ENCODE data around the gene EDN2. TPM values are rescaled to one million over a fixed set of nuclear protein-coding genes. Genes with fewer than 3 reads are reported as not detected.

The EDN2 gene
- total and polyA plus RNA-seq, 3 experiments from 2014 or later: not detected

- Mint-ChIP-seq H3K36me3 (no peaks in the 10 kb centered on the region), H3K27ac (no peak overlapping the region), H3K27me3 (peaks cover 6 to 19% of the 10 kb centered on the region in 2 donors), H3K4me1 (peaks cover 3 to 9% (median 5%) of the 10 kb centered on the region in 3 donors), H3K4me3 (no peak overlapping the region), H3K9me3 (no peaks in the 10 kb centered on the region)
- no peaks in the 10 kb centered on the region for H3K27me3 ChIP-seq (ENCODE audit: insufficient read depth, low read length, poor library complexity, severe bottlenecking)
- ChIA-PET CTCF (interaction anchor here (0.7 to 1.4 kb wide), 2 partner anchors 21 to 679 kb away, joined by 3 to 4 read pairs; no protein-coding TSS in a partner anchor), POLR2A (no interaction called here)
- H3K27ac ChIP-seq (ENCODE audit: low read depth, low read length): no peak overlapping the region
- H3K4me3 ChIP-seq (ENCODE audit: low read length): no peak overlapping the region
- H3K4me1 ChIP-seq (ENCODE audit: insufficient read depth, low read length): no peaks in the 10 kb centered on the region
- no peaks in the 10 kb centered on the region for H3K36me3 ChIP-seq (ENCODE audit: insufficient read depth, low read length)
- no peak for DNase-seq
- H3K9me3 ChIP-seq (ENCODE audit: low read length): no peaks in the 10 kb centered on the region
These were observed 10.1 kb upstream of the EDN2 start for GRCh38 chr1:41494351-41495209.

GRCh38 chr1:41493626-41494350 lies 9.3 kb upstream of the EDN2 start:
- Mint-ChIP-seq H3K9me3 (no peaks in the 10 kb centered on the region), H3K4me3 (no peak overlapping the region), H3K4me1 (peaks cover 3 to 9% (median 5%) of the 10 kb centered on the region in 3 donors), H3K27me3 (peaks cover 6 to 22% of the 10 kb centered on the region in 2 donors), H3K36me3 (no peaks in the 10 kb centered on the region), H3K27ac (no peak overlapping the region)
- Histone ChIP-seq H3K9me3 (ENCODE audit: low read length) (no peaks in the 10 kb centered on the region), H3K4me1 (ENCODE audit: insufficient read depth, low read length) (no peaks in the 10 kb centered on the region), H3K27me3 (ENCODE audit: insufficient read depth, low read length, poor library complexity, severe bottlenecking) (no peaks in the 10 kb centered on the region), H3K4me3 (ENCODE audit: low read length) (no peak overlapping the region), H3K36me3 (ENCODE audit: insufficient read depth, low read length) (no peaks in the 10 kb centered on the region), H3K27ac (ENCODE audit: low read depth, low read length) (peak overlapping the region; percentile 16)
- ChIA-PET POLR2A (no interaction called here), CTCF (interaction anchor here (0.7 to 1.4 kb wide), 2 partner anchors 22 to 679 kb away, joined by 3 to 4 read pairs; no protein-coding TSS in a partner anchor)
- DNase-seq: no peak

DNA sequence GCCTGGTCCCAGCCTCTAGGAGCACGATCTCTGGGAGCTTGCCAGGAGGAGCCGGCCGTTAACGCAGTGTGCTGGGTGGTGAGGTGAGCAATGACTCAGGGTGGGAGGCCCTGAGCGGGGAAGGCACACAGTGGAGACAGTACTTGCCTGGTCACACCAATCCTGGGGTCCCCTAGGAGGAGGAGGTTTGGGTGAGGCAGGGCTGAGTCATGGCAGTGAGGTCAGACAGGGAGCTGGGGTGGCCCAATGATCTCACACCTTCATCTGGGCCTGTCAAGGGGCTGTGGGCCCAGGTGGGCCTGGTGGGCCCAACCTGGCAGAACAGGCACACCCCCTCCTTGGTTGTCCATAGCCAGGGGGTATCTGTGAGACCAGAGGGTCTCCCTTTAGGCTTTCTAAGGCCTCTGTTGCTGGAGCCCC lies 8.6 kb upstream of the EDN2 start:
- Histone ChIP-seq H3K27ac (ENCODE audit: low read depth, low read length) (peak overlapping the region; percentile 16), H3K4me1 (ENCODE audit: insufficient read depth, low read length) (no peaks in the 10 kb centered on the region), H3K9me3 (ENCODE audit: low read length) (no peaks in the 10 kb centered on the region), H3K4me3 (ENCODE audit: low read length) (no peak overlapping the region), H3K36me3 (ENCODE audit: insufficient read depth, low read length) (no peaks in the 10 kb centered on the region), H3K27me3 (ENCODE audit: insufficient read depth, low read length, poor library complexity, severe bottlenecking) (no peaks in the 10 kb centered on the region)
- Mint-ChIP-seq H3K27ac (no peak overlapping the region), H3K9me3 (no peaks in the 10 kb centered on the region), H3K27me3 (peaks cover 6 to 19% of the 10 kb centered on the region in 2 donors), H3K4me3 (no peak overlapping the region), H3K4me1 (peaks cover 3 to 9% (median 5%) of the 10 kb centered on the region in 3 donors), H3K36me3 (no peaks in the 10 kb centered on the region)
- CTCF ChIA-PET: interaction anchor here (0.9 kb wide), 1 partner anchor 9 kb away, joined by 3 read pairs; no protein-coding TSS in a partner anchor
- no peak for DNase-seq
- POLR2A ChIA-PET: no interaction called here

DNA sequence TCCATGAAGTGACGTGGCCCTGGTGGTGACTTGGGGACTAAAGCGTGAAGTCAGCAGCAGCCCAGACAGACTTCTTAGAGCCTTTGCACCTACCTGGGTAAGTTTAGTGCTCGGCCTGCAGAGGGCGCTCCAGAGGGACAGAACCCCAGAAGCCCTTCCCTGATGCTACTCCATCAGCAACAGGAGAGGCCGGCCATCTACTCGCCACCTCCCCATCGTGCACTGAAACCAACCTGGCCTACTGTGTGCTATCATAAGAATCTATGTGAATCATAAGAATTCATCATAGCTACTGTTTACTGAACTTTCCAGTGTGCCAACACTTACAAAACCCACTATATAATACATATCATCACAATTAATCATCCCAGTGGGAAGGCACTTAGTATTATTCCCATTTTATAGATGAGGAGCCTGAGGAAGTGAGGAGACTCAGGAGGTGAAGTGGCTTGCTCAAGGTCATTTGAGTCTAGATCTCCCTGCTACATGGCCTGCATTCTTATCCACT lies 7.9 kb upstream of the EDN2 start:
- ChIA-PET POLR2A (no interaction called here), CTCF (interaction anchor here (0.7 to 0.9 kb wide), 2 partner anchors 9 to 23 kb away, joined by 3 read pairs; no protein-coding TSS in a partner anchor)
- H3K9me3 ChIP-seq (ENCODE audit: low read length): no peaks in the 10 kb centered on the region
- Mint-ChIP-seq H3K4me3 (no peak overlapping the region), H3K36me3 (no peaks in the 10 kb centered on the region), H3K9me3 (no peaks in the 10 kb centered on the region), H3K27me3 (peaks cover 6 to 19% of the 10 kb centered on the region in 2 donors), H3K27ac (no peak overlapping the region), H3K4me1 (peaks cover 3 to 9% (median 5%) of the 10 kb centered on the region in 3 donors)
- H3K4me1 ChIP-seq (ENCODE audit: insufficient read depth, low read length): no peaks in the 10 kb centered on the region
- no peak for DNase-seq
- no peaks in the 10 kb centered on the region for H3K27me3 ChIP-seq (ENCODE audit: insufficient read depth, low read length, poor library complexity, severe bottlenecking)
- no peak overlapping the region for H3K4me3 ChIP-seq (ENCODE audit: low read length)
- H3K27ac ChIP-seq (ENCODE audit: low read depth, low read length): no peak overlapping the region
- H3K36me3 ChIP-seq (ENCODE audit: insufficient read depth, low read length): no peaks in the 10 kb centered on the region

- Mint-ChIP-seq H3K9me3 (no peaks in the 10 kb centered on the region), H3K4me1 (peaks cover 3 to 9% (median 5%) of the 10 kb centered on the region in 3 donors), H3K4me3 (no peak overlapping the region), H3K27me3 (peaks cover 10 to 24% of the 10 kb centered on the region in 2 donors), H3K27ac (no peak overlapping the region), H3K36me3 (no peaks in the 10 kb centered on the region)
- no peak for DNase-seq
- ChIA-PET CTCF (no interaction called here), POLR2A (no interaction called here)
- Histone ChIP-seq H3K27me3 (ENCODE audit: insufficient read depth, low read length, poor library complexity, severe bottlenecking) (no peaks in the 10 kb centered on the region), H3K36me3 (ENCODE audit: insufficient read depth, low read length) (no peaks in the 10 kb centered on the region), H3K27ac (ENCODE audit: low read depth, low read length) (no peak overlapping the region), H3K9me3 (ENCODE audit: low read length) (no peaks in the 10 kb centered on the region), H3K4me1 (ENCODE audit: insufficient read depth, low read length) (no peaks in the 10 kb centered on the region), H3K4me3 (ENCODE audit: low read length) (no peak overlapping the region)
These were observed 6.4 kb upstream of the EDN2 start for GRCh38 chr1:41490911-41491310.

DNA sequence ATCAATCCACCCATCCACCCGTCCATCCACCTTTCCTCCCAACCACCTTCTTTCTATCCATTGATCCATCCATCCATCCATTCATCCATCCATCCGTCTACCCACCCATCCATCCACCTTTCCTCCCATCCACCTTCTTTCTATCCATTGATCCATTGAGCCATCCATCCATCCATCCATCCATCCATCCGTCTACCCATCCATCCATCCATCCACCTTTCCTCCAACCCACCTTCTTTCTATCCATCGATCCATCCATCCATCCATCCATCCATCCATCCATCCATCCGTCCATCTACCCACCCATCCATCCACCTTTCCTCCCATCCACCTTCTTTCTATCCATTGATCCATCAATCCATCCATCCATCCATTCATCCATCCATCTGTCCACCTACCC lies 5.1 kb upstream of the EDN2 start:
- Histone ChIP-seq H3K27me3 (ENCODE audit: insufficient read depth, low read length, poor library complexity, severe bottlenecking) (no peaks in the 10 kb centered on the region), H3K9me3 (ENCODE audit: low read length) (no peaks in the 10 kb centered on the region), H3K27ac (ENCODE audit: low read depth, low read length) (no peak overlapping the region), H3K36me3 (ENCODE audit: insufficient read depth, low read length) (no peaks in the 10 kb centered on the region), H3K4me1 (ENCODE audit: insufficient read depth, low read length) (no peaks in the 10 kb centered on the region), H3K4me3 (ENCODE audit: low read length) (no peak overlapping the region)
- CTCF ChIA-PET: no interaction called here
- no peaks in the 10 kb centered on the region for H3K36me3 Mint-ChIP-seq
- H3K9me3 Mint-ChIP-seq: no peaks in the 10 kb centered on the region
- no peak overlapping the region for H3K27ac Mint-ChIP-seq
- no peak overlapping the region for H3K4me3 Mint-ChIP-seq
- no peak for DNase-seq
- H3K4me1 Mint-ChIP-seq: peaks cover 0 to 4% (median 0%) of the 10 kb centered on the region in 3 donors
- H3K27me3 Mint-ChIP-seq: peaks cover 7 to 15% of the 10 kb centered on the region in 2 donors
- POLR2A ChIA-PET: no interaction called here

DNA sequence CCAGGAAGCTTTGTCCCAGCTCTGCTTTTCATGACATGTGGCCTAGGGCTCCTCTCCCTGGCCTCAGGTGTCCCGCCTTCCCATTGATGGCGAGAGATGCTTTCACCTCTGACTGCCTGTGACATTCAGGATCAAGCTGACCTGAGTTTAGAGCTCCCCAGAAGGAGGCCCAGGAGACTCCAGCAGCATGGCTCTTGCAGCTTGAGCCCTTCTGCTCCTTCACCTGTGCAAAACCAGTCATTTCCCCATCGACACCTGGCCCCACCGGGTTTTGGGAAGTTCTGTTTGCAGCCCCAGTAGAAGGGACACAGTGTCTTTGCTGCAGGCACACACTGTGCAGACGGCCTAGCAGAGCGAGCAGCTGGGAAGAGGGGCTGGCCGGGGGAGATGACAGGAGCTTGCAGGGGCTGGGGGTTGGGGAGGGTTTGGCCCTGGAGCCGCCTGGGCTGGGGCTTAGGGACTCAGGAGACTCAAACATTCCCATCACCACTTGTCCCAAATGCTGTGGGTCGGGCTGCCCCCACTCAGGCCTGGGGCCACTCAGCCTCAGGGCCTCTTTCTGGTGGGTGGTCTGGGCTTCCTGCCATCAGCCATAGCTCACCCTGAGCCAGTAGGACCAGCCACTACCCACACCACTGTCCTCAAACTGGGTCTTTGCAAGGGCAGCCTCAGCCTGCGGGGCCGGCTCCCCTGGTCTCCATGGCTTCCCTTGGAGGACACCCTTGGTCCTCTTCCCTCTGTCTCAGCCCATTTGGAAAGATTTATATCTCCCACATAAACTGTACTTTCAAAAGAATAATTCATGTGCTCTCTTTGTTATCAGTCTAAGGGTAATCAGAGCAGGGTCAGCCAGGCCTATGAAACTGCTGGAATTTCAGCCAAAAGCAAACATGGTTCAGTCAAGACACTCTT lies 3.8 kb upstream of the EDN2 start:
- DNase-seq: no peak
- no peak overlapping the region for H3K4me3 Mint-ChIP-seq
- H3K27ac ChIP-seq (ENCODE audit: low read depth, low read length): no peak overlapping the region
- H3K4me1 ChIP-seq (ENCODE audit: insufficient read depth, low read length): no peaks in the 10 kb centered on the region
- H3K27me3 Mint-ChIP-seq: peaks cover 7 to 20% of the 10 kb centered on the region in 2 donors
- no peak overlapping the region for H3K27ac Mint-ChIP-seq
- H3K36me3 Mint-ChIP-seq: no peaks in the 10 kb centered on the region
- no peak overlapping the region for H3K4me3 ChIP-seq (ENCODE audit: low read length)
- H3K9me3 Mint-ChIP-seq: peaks cover 0 to 2% (median 0%) of the 10 kb centered on the region in 5 donors
- no peaks in the 10 kb centered on the region for H3K9me3 ChIP-seq (ENCODE audit: low read length)
- ChIA-PET CTCF (no interaction called here), POLR2A (no interaction called here)
- no peaks in the 10 kb centered on the region for H3K27me3 ChIP-seq (ENCODE audit: insufficient read depth, low read length, poor library complexity, severe bottlenecking)
- H3K4me1 Mint-ChIP-seq: peaks cover 0 to 4% (median 0%) of the 10 kb centered on the region in 3 donors
- H3K36me3 ChIP-seq (ENCODE audit: insufficient read depth, low read length): no peaks in the 10 kb centered on the region

Data from CD8-positive, alpha-beta memory T cell (primary cell).